ENCODE measurements around the gene MPRIP. TPM values are rescaled to one million over a fixed set of nuclear protein-coding genes. Genes with fewer than 3 reads are reported as not detected.

The MPRIP gene
- total RNA-seq, 1 experiment from 2014 or later, result 199 TPM

GRCh38 chr17:17109256-17109655 lies 67.0 kb downstream of the MPRIP start:
- H3K27ac ChIP-seq, result no peak overlapping the region

GRCh38 chr17:17109907-17110306 lies 67.7 kb downstream of the MPRIP start:
- no peak for DNase-seq (ENCODE audit: low read depth in 1 of 2, low spot score in 2 of 2)
- Histone ChIP-seq H3K9me3 (replicated peaks) (no peaks in the 10 kb centered on the region), H3K36me3 (peaks cover 66% of the 10 kb centered on the region), H3K27ac (no peak overlapping the region), H3K27me3 (replicated peaks) (no peaks in the 10 kb centered on the region), H3K4me3 (no peak overlapping the region), H3K4me1 (replicated peaks) (peaks cover 11% of the 10 kb centered on the region)

More at GRCh38 chr17:17109256-17109655, 67.0 kb downstream of the MPRIP start:
- Histone ChIP-seq H3K9me3 (replicated peaks) (no peaks in the 10 kb centered on the region), H3K4me3 (no peak overlapping the region), H3K36me3 (peaks cover 68% of the 10 kb centered on the region), H3K4me1 (replicated peaks) (peaks cover 7% of the 10 kb centered on the region; the same call in 1 of the 2 replicates), H3K27me3 (replicated peaks) (no peaks in the 10 kb centered on the region)
- DNase-seq (ENCODE audit: low read depth in 1 of 2, low spot score in 2 of 2), result no peak

- Histone ChIP-seq H3K4me1 (replicated peaks) (peaks cover 15% of the 10 kb centered on the region), H3K4me3 (no peak overlapping the region), H3K27ac (no peak overlapping the region), H3K27me3 (replicated peaks) (no peaks in the 10 kb centered on the region), H3K9me3 (replicated peaks) (no peaks in the 10 kb centered on the region), H3K36me3 (peaks cover 60% of the 10 kb centered on the region)
- DNase-seq (ENCODE audit: low read depth in 1 of 2, low spot score in 2 of 2), result no peak
Measured at GRCh38 chr17:17110520-17110919, 68.3 kb downstream of the MPRIP start.

- no peak overlapping the region for H3K27ac ChIP-seq
- H3K36me3 ChIP-seq, result peaks cover 54% of the 10 kb centered on the region
- no peak overlapping the region for H3K4me3 ChIP-seq
- H3K27me3 ChIP-seq (replicated peaks), result no peaks in the 10 kb centered on the region
- H3K4me1 ChIP-seq (replicated peaks), result peaks cover 10% of the 10 kb centered on the region
- H3K9me3 ChIP-seq (replicated peaks), result no peaks in the 10 kb centered on the region
- no peak for DNase-seq (ENCODE audit: low read depth in 1 of 2, low spot score in 2 of 2)
Measured at GRCh38 chr17:17111401-17112393, 69.4 kb downstream of the MPRIP start.

GRCh38 chr17:17112628-17113200 lies 70.5 kb downstream of the MPRIP start:
- DNase-seq (ENCODE audit: low read depth in 1 of 2, low spot score in 2 of 2), result no peak
- H3K4me1 ChIP-seq (replicated peaks), result peaks cover 10% of the 10 kb centered on the region
- peaks cover 51% of the 10 kb centered on the region for H3K36me3 ChIP-seq
- H3K4me3 ChIP-seq, result no peak overlapping the region
- H3K9me3 ChIP-seq (replicated peaks), result no peaks in the 10 kb centered on the region
- H3K27ac ChIP-seq, result no peak overlapping the region
- no peaks in the 10 kb centered on the region for H3K27me3 ChIP-seq (replicated peaks)

- no peak overlapping the region for H3K4me3 ChIP-seq
- no peaks in the 10 kb centered on the region for H3K9me3 ChIP-seq (replicated peaks)
- H3K4me1 ChIP-seq (replicated peaks), result peaks cover 19% of the 10 kb centered on the region
- DNase-seq (ENCODE audit: low read depth in 1 of 2, low spot score in 2 of 2), result no peak
- H3K27me3 ChIP-seq (replicated peaks), result no peaks in the 10 kb centered on the region
- peaks cover 42% of the 10 kb centered on the region for H3K36me3 ChIP-seq
- no peak overlapping the region for H3K27ac ChIP-seq
Measured at GRCh38 chr17:17114592-17115225, 72.5 kb downstream of the MPRIP start.

GRCh38 chr17:17115620-17116019 lies 73.4 kb downstream of the MPRIP start:
- Histone ChIP-seq H3K36me3 (peaks cover 40% of the 10 kb centered on the region), H3K4me1 (replicated peaks) (peaks cover 20% of the 10 kb centered on the region), H3K27me3 (replicated peaks) (no peaks in the 10 kb centered on the region), H3K9me3 (replicated peaks) (no peaks in the 10 kb centered on the region), H3K27ac (no peak overlapping the region), H3K4me3 (no peak overlapping the region)
- DNase-seq (ENCODE audit: low read depth in 1 of 2, low spot score in 2 of 2), result no peak

GRCh38 chr17:17116406-17116805 lies 74.1 kb downstream of the MPRIP start:
- DNase-seq (ENCODE audit: low read depth in 1 of 2, low spot score in 2 of 2), result no peak
- peaks cover 37% of the 10 kb centered on the region for H3K36me3 ChIP-seq
- no peak overlapping the region for H3K27ac ChIP-seq
- no peaks in the 10 kb centered on the region for H3K27me3 ChIP-seq (replicated peaks)
- no peak overlapping the region for H3K4me3 ChIP-seq
- H3K4me1 ChIP-seq (replicated peaks), result peaks cover 20% of the 10 kb centered on the region
- H3K9me3 ChIP-seq (replicated peaks), result no peaks in the 10 kb centered on the region

- Histone ChIP-seq H3K4me3 (no peak overlapping the region), H3K4me1 (replicated peaks) (peaks cover 20% of the 10 kb centered on the region), H3K27me3 (replicated peaks) (no peaks in the 10 kb centered on the region), H3K27ac (no peak overlapping the region), H3K9me3 (replicated peaks) (no peaks in the 10 kb centered on the region), H3K36me3 (peaks cover 39% of the 10 kb centered on the region)
- no peak for DNase-seq (ENCODE audit: low read depth in 1 of 2, low spot score in 2 of 2)
Measured at GRCh38 chr17:17117923-17118322, 75.7 kb downstream of the MPRIP start.

- Histone ChIP-seq H3K4me3 (no peak overlapping the region), H3K27ac (no peak overlapping the region), H3K36me3 (peaks cover 40% of the 10 kb centered on the region), H3K9me3 (replicated peaks) (no peaks in the 10 kb centered on the region), H3K27me3 (replicated peaks) (no peaks in the 10 kb centered on the region), H3K4me1 (replicated peaks) (peaks cover 20% of the 10 kb centered on the region)
- no peak for DNase-seq (ENCODE audit: low read depth in 1 of 2, low spot score in 2 of 2)
Measured at GRCh38 chr17:17118399-17118798, 76.1 kb downstream of the MPRIP start.

- Histone ChIP-seq H3K27ac (no peak overlapping the region), H3K27me3 (replicated peaks) (no peaks in the 10 kb centered on the region)
Measured at GRCh38 chr17:17119106-17119505, 76.8 kb downstream of the MPRIP start.

GRCh38 chr17:17119533-17119932 lies 77.3 kb downstream of the MPRIP start:
- DNase-seq (ENCODE audit: low read depth in 1 of 2, low spot score in 2 of 2), result no peak

More at GRCh38 chr17:17119106-17119505, 76.8 kb downstream of the MPRIP start:
- H3K36me3 ChIP-seq, result peaks cover 45% of the 10 kb centered on the region
- no peak overlapping the region for H3K4me3 ChIP-seq
- H3K9me3 ChIP-seq (replicated peaks), result no peaks in the 10 kb centered on the region
- peaks cover 20% of the 10 kb centered on the region for H3K4me1 ChIP-seq (replicated peaks)
- no peak for DNase-seq (ENCODE audit: low read depth in 1 of 2, low spot score in 2 of 2)

GRCh38 chr17:17120294-17120693 lies 78.0 kb downstream of the MPRIP start:
- Histone ChIP-seq H3K27ac (no peak overlapping the region), H3K36me3 (peaks cover 49% of the 10 kb centered on the region), H3K9me3 (replicated peaks) (no peaks in the 10 kb centered on the region), H3K27me3 (replicated peaks) (no peaks in the 10 kb centered on the region), H3K4me3 (no peak overlapping the region), H3K4me1 (replicated peaks) (peaks cover 12% of the 10 kb centered on the region)
- no peak for DNase-seq (ENCODE audit: low read depth in 1 of 2, low spot score in 2 of 2)

More at GRCh38 chr17:17119533-17119932, 77.3 kb downstream of the MPRIP start:
- H3K27me3 ChIP-seq (replicated peaks), result no peaks in the 10 kb centered on the region
- H3K36me3 ChIP-seq, result peaks cover 46% of the 10 kb centered on the region
- H3K4me3 ChIP-seq, result no peak overlapping the region
- H3K4me1 ChIP-seq (replicated peaks), result peaks cover 16% of the 10 kb centered on the region
- H3K9me3 ChIP-seq (replicated peaks), result no peaks in the 10 kb centered on the region
- H3K27ac ChIP-seq, result no peak overlapping the region

GRCh38 chr17:17120701-17121100 lies 78.4 kb downstream of the MPRIP start:
- H3K27ac ChIP-seq, result no peak overlapping the region
- H3K9me3 ChIP-seq (replicated peaks), result no peaks in the 10 kb centered on the region
- H3K4me1 ChIP-seq (replicated peaks), result peaks cover 11% of the 10 kb centered on the region
- peaks cover 53% of the 10 kb centered on the region for H3K36me3 ChIP-seq
- H3K4me3 ChIP-seq, result no peak overlapping the region
- no peaks in the 10 kb centered on the region for H3K27me3 ChIP-seq (replicated peaks)
- DNase-seq (ENCODE audit: low read depth in 1 of 2, low spot score in 2 of 2), result no peak

All from SJSA1 (cell line).